IMR-90 (cell line): ENCODE measurements around the gene EDEM3. TPM values are rescaled to one million over a fixed set of nuclear protein-coding genes. Genes with fewer than 3 reads are reported as not detected.

ENCODE experiments used
- ATAC-seq: fragments of 200-7000 bp; cut with Tn5 transposase; 2 replicates; pipeline ENCODE4 v1.9.1; 2020; ENCODE audit warnings: low read depth, mild to moderate bottlenecking, moderate library complexity
- BruUV-seq: library from RNA; stranded (reverse); fragments of 400-500 nt; replicated peaks from 2 replicates; lab custom pipeline; 2021; lab: Mats Ljungman, UMichigan
- CTCF ChIA-PET: fragments of 300-600 bp; formaldehyde crosslinking; extraction: SDS; loops from one replicate; lab custom pipeline; 2021; ENCODE audit warnings: antibody characterized with exemption; lab: Yijun Ruan, JAX
- POLR2A ChIA-PET: fragments of 300-600 bp; sonication (Branson Sonifier 250); formaldehyde crosslinking; loops from one replicate; lab custom pipeline; 2022; ENCODE audit warnings: antibody characterized with exemption; ENCODE audit not compliant: unreplicated experiment; lab: Charles Lee
- DNase-seq: peaks from one replicate; pipeline ENCODE4 v3.0.0; 2013
- H2AFZ ChIP-seq: replicated peaks from 2 replicates; pipeline ENCODE3; 2013; ENCODE audit warnings: low read length, mild to moderate bottlenecking; ENCODE audit not compliant: poor library complexity
- H2AK5ac ChIP-seq: 2 replicates; pipeline ENCODE4 v1.6.1; 2013; ENCODE audit warnings: low read depth, low read length, inconsistent platforms
- H2AK9ac ChIP-seq: replicated peaks from 2 replicates; pipeline ENCODE3; 2013; ENCODE audit warnings: mild to moderate bottlenecking, low read depth, low read length, moderate library complexity; ENCODE audit not compliant: poor library complexity
- H2BK120ac ChIP-seq: 2 replicates; pipeline ENCODE4 v1.6.1; 2013; ENCODE audit warnings: low read depth, low read length, inconsistent platforms
- H2BK15ac ChIP-seq: 3 replicates; pipeline ENCODE4 v1.6.1; 2013; ENCODE audit warnings: low read depth, low read length, inconsistent platforms
- H2BK20ac ChIP-seq: 2 replicates; pipeline ENCODE4 v1.6.1; 2013; ENCODE audit warnings: low read depth, mild to moderate bottlenecking, inconsistent platforms, low read length, moderate library complexity
- H2BK5ac ChIP-seq: 2 replicates; pipeline ENCODE4 v1.6.1; 2013; ENCODE audit warnings: mild to moderate bottlenecking, low read depth, low read length, inconsistent platforms; ENCODE audit not compliant: poor library complexity, severe bottlenecking
- H3K14ac ChIP-seq: replicated peaks from 2 replicates; pipeline ENCODE4 v1.6.1; 2013; ENCODE audit warnings: low read depth, low read length, inconsistent platforms
- H3K18ac ChIP-seq: 2 replicates; pipeline ENCODE4 v1.6.1; 2013; ENCODE audit warnings: low read depth, low read length, control low read depth
- H3K23ac ChIP-seq: 2 replicates; pipeline ENCODE4 v1.6.1; 2013; ENCODE audit warnings: low read depth, low read length, inconsistent platforms
- H3K27ac ChIP-seq: 2 replicates; pipeline ENCODE4 v1.5.1; 2013; ENCODE audit warnings: mild to moderate bottlenecking, control low read depth, low read length; ENCODE audit not compliant: insufficient read depth
- H3K27me3 ChIP-seq: 2 replicates; pipeline ENCODE4 v1.6.1; 2013; ENCODE audit warnings: low read length; ENCODE audit not compliant: control insufficient read depth, insufficient read depth
- H3K36me3 ChIP-seq: 2 replicates; pipeline ENCODE4 v1.6.1; 2013; ENCODE audit warnings: low read length, mixed read lengths; ENCODE audit not compliant: control insufficient read depth, insufficient read depth
- H3K4ac ChIP-seq: 2 replicates; pipeline ENCODE4 v1.6.1; 2013; ENCODE audit warnings: low read depth, low read length, inconsistent platforms
- H3K4me1 ChIP-seq: 2 replicates; pipeline ENCODE4 v1.6.1; 2013; ENCODE audit warnings: low read length, mixed read lengths; ENCODE audit not compliant: control insufficient read depth, insufficient read depth
- H3K4me2 ChIP-seq: 2 replicates; pipeline ENCODE4 v1.6.1; 2013; ENCODE audit warnings: low read depth, mild to moderate bottlenecking, control low read depth, low read length, moderate library complexity
- H3K4me3 ChIP-seq: 2 replicates; pipeline ENCODE4 v1.5.1; 2013; ENCODE audit warnings: low read depth, mild to moderate bottlenecking, control low read depth, low read length, moderate library complexity; ENCODE audit not compliant: insufficient read depth
- H3K56ac ChIP-seq: 2 replicates; pipeline ENCODE4 v1.6.1; 2013; ENCODE audit warnings: low read length, inconsistent platforms; ENCODE audit not compliant: insufficient read depth; ENCODE audit errors: extremely low read depth
- H3K79me1 ChIP-seq, 2 experiments: 2 replicates each; pipeline ENCODE4 v1.6.1; 2013; ENCODE audit warnings: low read length in 2 of 2, inconsistent platforms in 1 of 2, low read depth in 1 of 2
- H3K9ac ChIP-seq: 2 replicates; pipeline ENCODE4 v1.6.1; 2013; ENCODE audit warnings: low read depth, low read length, control low read depth
- H3K9me1 ChIP-seq: 2 replicates; pipeline ENCODE4 v1.6.1; 2013; ENCODE audit warnings: low read length, inconsistent platforms; ENCODE audit not compliant: insufficient read depth
- H3K9me3 ChIP-seq: 2 replicates; pipeline ENCODE4 v1.6.1; 2013; ENCODE audit warnings: low read length; ENCODE audit not compliant: control insufficient read depth, insufficient read depth
- H4K20me1 ChIP-seq: 2 replicates; pipeline ENCODE4 v1.6.1; 2013; ENCODE audit warnings: low read length, inconsistent platforms; ENCODE audit not compliant: insufficient read depth
- H4K5ac ChIP-seq: 2 replicates; pipeline ENCODE4 v1.6.1; 2013; ENCODE audit warnings: mild to moderate bottlenecking, low read depth, low read length, control low read depth
- H4K8ac ChIP-seq, 2 experiments: 2 replicates each; pipeline ENCODE4 v1.6.1; 2013; ENCODE audit warnings: low read depth in 2 of 2, low read length in 2 of 2, control low read depth in 1 of 2, inconsistent platforms in 1 of 2
- H4K91ac ChIP-seq: 2 replicates; pipeline ENCODE4 v1.6.1; 2013; ENCODE audit warnings: low read depth, low read length, inconsistent platforms; ENCODE audit not compliant: insufficient read depth
- BHLHE40 ChIP-seq: fragments of 150-350 bp; IDR thresholded peaks from 2 replicates; pipeline ENCODE4 v1.6.1; 2016; ENCODE audit warnings: mild to moderate bottlenecking, low read depth, low read length
- CEBPB ChIP-seq: IDR thresholded peaks from 2 replicates; pipeline ENCODE4 v1.6.1; 2012; ENCODE audit warnings: low read depth, low read length, improper control_type of control experiment
- CHD1 ChIP-seq: IDR thresholded peaks from 2 replicates; pipeline ENCODE4 v1.6.1; 2012; ENCODE audit warnings: low read depth, low read length, improper control_type of control experiment
- CTCF ChIP-seq: conservative IDR thresholded peaks from 2 replicates; pipeline ENCODE4 v1.5.1; 2012; ENCODE audit warnings: mild to moderate bottlenecking, low read depth, low read length, improper control_type of control experiment
- FOS ChIP-seq: fragments of 150-350 bp; IDR thresholded peaks from 2 replicates; pipeline ENCODE4 v1.6.1; 2016; ENCODE audit warnings: low read depth, low read length
- MAFK ChIP-seq: IDR thresholded peaks from 2 replicates; pipeline ENCODE4 v1.6.1; 2012; ENCODE audit warnings: low read depth, low read length, improper control_type of control experiment
- MAZ ChIP-seq: IDR thresholded peaks from 2 replicates; pipeline ENCODE4 v1.6.1; 2012; ENCODE audit warnings: low read depth, mild to moderate bottlenecking, low read length, improper control_type of control experiment, moderate library complexity, borderline replicate concordance
- MXI1 ChIP-seq: IDR thresholded peaks from 2 replicates; pipeline ENCODE4 v1.6.1; 2012; ENCODE audit warnings: low read depth, mild to moderate bottlenecking, low read length, moderate library complexity, borderline replicate concordance
- NFE2L2 ChIP-seq: fragments of 150-350 bp; IDR thresholded peaks from 2 replicates; pipeline ENCODE4 v1.6.1; 2016; ENCODE audit warnings: low read depth, mild to moderate bottlenecking, low read length
- POLR2A ChIP-seq: IDR thresholded peaks from 2 replicates; pipeline ENCODE4 v1.6.1; 2012; ENCODE audit warnings: mild to moderate bottlenecking, low read depth, low read length
- RAD21 ChIP-seq: IDR thresholded peaks from 2 replicates; pipeline ENCODE4 v1.6.1; 2012; ENCODE audit warnings: low read length, improper control_type of control experiment
- RCOR1 ChIP-seq: IDR thresholded peaks from 2 replicates; pipeline ENCODE4 v1.6.1; 2012; ENCODE audit warnings: mild to moderate bottlenecking, low read length, improper control_type of control experiment; ENCODE audit not compliant: insufficient replicate concordance
- RFX5 ChIP-seq: IDR thresholded peaks from 2 replicates; pipeline ENCODE4 v1.8.0; 2012; ENCODE audit warnings: low read depth, mild to moderate bottlenecking, low read length, moderate library complexity
- SMC3 ChIP-seq: fragments of 150-350 bp; IDR thresholded peaks from 2 replicates; pipeline ENCODE4 v1.6.1; 2016; ENCODE audit warnings: low read depth, mild to moderate bottlenecking, antibody characterized with exemption, low read length, moderate library complexity
- WGBS, 2 experiments: methylation state at CpG; one replicate each; pipeline versions ENCODE4 v1.1.5 to v1.1.7; 2013; ENCODE audit warnings: missing lambda C conversion rate in 2 of 2; ENCODE audit not compliant: insufficient read length in 1 of 2; ENCODE audit errors: extremely low coverage in 2 of 2; 5-methylcytosine and 5-hydroxymethylcytosine counted together
- dilution Hi-C: fragments of 300-500 bp; cut with HindIII; formaldehyde crosslinking; loops from one replicate; pipeline ENCODE4 v1.14.3; 2018; ENCODE audit warnings: low sequenced_read_pairs; ENCODE audit not compliant: unreplicated experiment
- in situ Hi-C: fragments of 300-500 bp; cut with MboI; formaldehyde crosslinking; loops from 3 replicates; pipeline ENCODE4 v1.14.3; 2019; ENCODE audit warnings: low sequenced_read_pairs, inconsistent platforms, mixed read lengths
- intact Hi-C: fragments of 100-400 bp; cut with micrococcal nuclease; formaldehyde crosslinking; loops from 2 replicates; pipeline ENCODE4 v1.10.0; 2022
- polyA plus RNA-seq, 3 experiments: library from polyadenylated mRNA; depleted of rRNA; stranded (reverse); fragments of >200 nt; gene quantifications; 2 replicates each; pipeline ENCODE4 v1.2.3, GENCODE V29; 2012; ENCODE audit warnings: low replicate concordance in 1 of 3
- total RNA-seq: library from RNA; depleted of rRNA; stranded (reverse); fragments of >200 nt; gene quantifications from 2 replicates; pipeline ENCODE4 v1.2.3, GENCODE V29; 2012

EDEM3 gene
- total and polyA plus RNA-seq, 2 of the 4 experiments (the other 2 are of a cell fraction): 17.5 to 29.9 TPM

- CTCF ChIA-PET: no interaction called here
- H2BK120ac ChIP-seq: no peak overlapping the region
- H3K23ac ChIP-seq: no peak overlapping the region
- intact Hi-C loops: no loop called here
- POLR2A ChIA-PET: no interaction called here
- no peaks in the 10 kb centered on the region for H3K9me3 ChIP-seq
- no peak overlapping the region for H4K91ac ChIP-seq
- no peak overlapping the region for H3K14ac ChIP-seq
- peaks cover 0 to 9% of the 10 kb centered on the region in 2 experiments; a peak in 3 of 4 replicates for H3K79me1 ChIP-seq
- H4K5ac ChIP-seq: no peak overlapping the region
- no peak overlapping the region for H2AK5ac ChIP-seq
- no peak overlapping the region for H2AFZ ChIP-seq
- no peak overlapping the region for H2BK20ac ChIP-seq
- H3K27ac ChIP-seq: no peak overlapping the region
- no peak overlapping the region for H2AK9ac ChIP-seq
- no peak overlapping the region for H3K4ac ChIP-seq
- H2BK5ac ChIP-seq: no peak overlapping the region
- TF ChIP-seq MXI1: no peak
- TF ChIP-seq BHLHE40: no peak
- TF ChIP-seq MAZ: no peak
- no peak for TF ChIP-seq NFE2L2
- no peak for TF ChIP-seq MAFK
- no peak for TF ChIP-seq RAD21
- TF ChIP-seq CEBPB: no peak
- TF ChIP-seq SMC3: no peak
- TF ChIP-seq FOS: no peak
- no peak for TF ChIP-seq POLR2A
- no peak for TF ChIP-seq CHD1
- no peak for TF ChIP-seq CTCF
- no peak for TF ChIP-seq RCOR1
- TF ChIP-seq RFX5: no peak
- H3K9me1 ChIP-seq: no peaks in the 10 kb centered on the region
- no peak for DNase-seq
- no peak overlapping the region for H3K4me3 ChIP-seq
- BruUV-seq: no TSS peak
- no peak overlapping the region for H2BK15ac ChIP-seq
- H3K9ac ChIP-seq: no peak overlapping the region
- no peak overlapping the region for H3K56ac ChIP-seq
- H3K36me3 ChIP-seq: peaks cover 6% of the 10 kb centered on the region
- no peaks in the 10 kb centered on the region; the same call in 1 of the 2 replicates for H3K4me1 ChIP-seq
- no peaks in the 10 kb centered on the region for H3K27me3 ChIP-seq
- WGBS, 2 experiments: no CpG with 5 or more reads among the region's 3 CpGs
- ATAC-seq: no peak
- in situ Hi-C loops: loop anchor here (25.0 kb wide), 2 partner anchors 1637 to 1838 kb away; no protein-coding TSS in a partner anchor
- dilution Hi-C loops: no loop called here
- no peak overlapping the region for H4K8ac ChIP-seq
- H3K18ac ChIP-seq: no peak overlapping the region
- no peak overlapping the region for H3K4me2 ChIP-seq
- H4K20me1 ChIP-seq: no peaks in the 10 kb centered on the region
Measured at GRCh38 chr1:184724843-184725242, 29.8 kb downstream of the EDEM3 start.
